AG04449 (cell line): ENCODE results near the gene BRSK2.
"Not testable (repeated sequence)": the region's sequence is repeated elsewhere in the genome, so short reads cannot be mapped to it uniquely, and the experiment has no call there.

ENCODE experiments used
- CTCF ChIA-PET: fragments of 350-600 bp; formaldehyde crosslinking; extraction: SDS; loops from one replicate; lab custom pipeline; 2021; ENCODE audit warnings: antibody characterized with exemption; lab: Yijun Ruan, JAX
- POLR2A ChIA-PET: fragments of 400-600, 350-600 bp; formaldehyde crosslinking; extraction: SDS; loops from one replicate; lab custom pipeline; 2020; ENCODE audit warnings: antibody characterized with exemption, inconsistent platforms; lab: Yijun Ruan, JAX
- DNase-seq: peaks from one replicate; pipeline ENCODE4 v3.0.0-alpha.2; 2010; ENCODE audit warnings: low read depth, low spot score
- H3K4me3 ChIP-seq: 2 replicates; pipeline ENCODE4 v1.5.1; 2011; ENCODE audit warnings: low read depth, mild to moderate bottlenecking, control low read depth, low read length
- TF ChIP-seq, protein P1 (sequence below): IDR thresholded peaks from one replicate; pipeline ENCODE4 v1.5.1; 2011; ENCODE audit warnings: mild to moderate bottlenecking, moderate library complexity, low read length, control low read depth, inconsistent platforms; ENCODE audit not compliant: insufficient read depth; ENCODE audit errors: missing control alignments

BRSK2 gene

DNA sequence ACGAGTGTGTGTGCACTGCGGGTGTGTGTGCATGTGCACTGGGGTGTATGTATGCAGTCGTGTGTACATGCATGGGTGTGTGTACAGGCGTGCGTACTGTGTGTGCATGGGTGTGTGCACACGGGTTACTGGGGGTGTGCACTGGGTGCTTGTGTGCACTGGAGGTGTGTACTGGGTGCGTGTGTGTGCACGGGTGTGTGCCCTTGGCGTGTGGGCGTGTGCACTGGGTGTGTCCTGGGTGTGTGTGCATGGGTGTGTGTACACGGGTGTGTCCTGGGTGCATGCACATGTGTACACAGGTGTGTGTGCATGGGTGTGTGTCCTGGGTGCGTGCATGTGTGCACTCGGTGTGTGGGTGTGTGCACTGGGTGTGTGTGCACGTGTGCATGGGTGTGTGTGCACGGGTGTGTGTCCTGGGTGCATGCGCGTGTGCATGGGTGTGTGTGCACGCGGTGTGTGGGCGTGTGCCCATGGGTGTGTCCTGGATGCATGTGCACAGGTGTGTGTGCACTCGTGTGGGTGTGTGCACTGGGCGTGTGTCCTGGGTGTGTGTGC, 39.1 kb downstream of the BRSK2 start:
- no peak for DNase-seq
- ChIA-PET CTCF (no interaction called here), POLR2A (no interaction called here)
- H3K4me3 ChIP-seq, result no peak overlapping the region
- TF ChIP-seq, protein P1, sequence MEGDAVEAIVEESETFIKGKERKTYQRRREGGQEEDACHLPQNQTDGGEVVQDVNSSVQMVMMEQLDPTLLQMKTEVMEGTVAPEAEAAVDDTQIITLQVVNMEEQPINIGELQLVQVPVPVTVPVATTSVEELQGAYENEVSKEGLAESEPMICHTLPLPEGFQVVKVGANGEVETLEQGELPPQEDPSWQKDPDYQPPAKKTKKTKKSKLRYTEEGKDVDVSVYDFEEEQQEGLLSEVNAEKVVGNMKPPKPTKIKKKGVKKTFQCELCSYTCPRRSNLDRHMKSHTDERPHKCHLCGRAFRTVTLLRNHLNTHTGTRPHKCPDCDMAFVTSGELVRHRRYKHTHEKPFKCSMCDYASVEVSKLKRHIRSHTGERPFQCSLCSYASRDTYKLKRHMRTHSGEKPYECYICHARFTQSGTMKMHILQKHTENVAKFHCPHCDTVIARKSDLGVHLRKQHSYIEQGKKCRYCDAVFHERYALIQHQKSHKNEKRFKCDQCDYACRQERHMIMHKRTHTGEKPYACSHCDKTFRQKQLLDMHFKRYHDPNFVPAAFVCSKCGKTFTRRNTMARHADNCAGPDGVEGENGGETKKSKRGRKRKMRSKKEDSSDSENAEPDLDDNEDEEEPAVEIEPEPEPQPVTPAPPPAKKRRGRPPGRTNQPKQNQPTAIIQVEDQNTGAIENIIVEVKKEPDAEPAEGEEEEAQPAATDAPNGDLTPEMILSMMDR, result no peak

GRCh38 chr11:1433568-1433967, 43.8 kb downstream of the BRSK2 start:
- DNase-seq, result no peak
- no peak overlapping the region for H3K4me3 ChIP-seq
- ChIA-PET CTCF (no interaction called here), POLR2A (no interaction called here)
- TF ChIP-seq, protein P1, result no peak

DNA sequence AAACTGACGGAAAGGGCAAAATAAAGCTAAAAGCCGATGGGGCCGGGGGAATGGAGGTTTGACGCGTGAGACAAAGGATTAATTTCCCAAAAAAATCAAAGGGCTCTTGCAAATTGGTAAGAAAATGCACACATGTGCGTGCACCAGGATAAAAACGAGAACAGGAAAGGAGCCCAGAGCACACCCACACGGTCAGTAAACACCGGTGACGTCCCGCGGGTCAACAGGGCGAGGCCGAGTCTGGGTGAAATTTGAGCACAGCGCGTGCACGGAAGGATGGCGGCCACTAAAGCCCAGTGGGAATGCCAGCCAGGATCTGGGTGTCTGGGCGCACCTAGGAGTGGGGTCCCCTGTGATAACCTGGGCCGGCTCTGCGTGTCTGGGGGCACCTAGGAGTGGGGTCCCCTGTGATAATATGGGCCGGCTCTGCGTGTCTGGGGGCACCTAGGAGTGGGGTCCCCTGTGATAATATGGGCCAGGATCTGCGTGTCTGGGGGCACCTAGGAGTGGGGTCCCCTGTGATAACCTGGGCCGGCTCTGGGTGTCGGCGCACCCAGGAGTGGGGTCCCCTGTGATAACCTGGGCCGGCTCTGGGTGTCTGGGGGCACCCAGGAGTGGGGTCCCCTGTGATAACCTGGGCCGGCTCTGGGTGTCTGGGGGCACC, 44.4 kb downstream of the BRSK2 start:
- no peak for DNase-seq
- H3K4me3 ChIP-seq, result no peak overlapping the region
- ChIA-PET POLR2A (no interaction called here), CTCF (no interaction called here)
- TF ChIP-seq, protein P1, result no peak

DNA sequence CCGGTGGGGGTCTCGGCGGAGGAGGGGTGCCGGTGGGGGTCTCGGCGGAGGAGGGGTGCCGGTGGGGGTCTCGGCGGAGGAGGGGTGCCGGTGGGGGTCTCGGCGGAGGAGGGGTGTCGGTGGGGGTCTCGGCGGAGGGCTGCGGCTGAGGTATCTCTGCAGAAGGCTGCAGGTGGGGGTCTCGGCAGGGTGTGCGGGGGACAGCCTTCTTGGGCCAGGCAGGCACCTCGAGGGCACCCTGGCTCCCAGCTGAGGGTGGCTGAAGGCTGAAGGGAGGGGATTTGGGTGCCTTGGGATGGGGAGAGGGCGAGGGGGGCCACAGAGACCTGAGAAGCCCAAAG, 45.7 kb downstream of the BRSK2 start:
- CTCF ChIA-PET, DNase-seq, H3K4me3 ChIP-seq, POLR2A ChIA-PET: not testable (repeated sequence)

GRCh38 chr11:1435820-1436467, 46.2 kb downstream of the BRSK2 start:
- DNase-seq, result no peak
- H3K4me3 ChIP-seq, result no peak overlapping the region
- ChIA-PET POLR2A (no interaction called here), CTCF (no interaction called here)
- TF ChIP-seq, protein P1, result no peak

DNA sequence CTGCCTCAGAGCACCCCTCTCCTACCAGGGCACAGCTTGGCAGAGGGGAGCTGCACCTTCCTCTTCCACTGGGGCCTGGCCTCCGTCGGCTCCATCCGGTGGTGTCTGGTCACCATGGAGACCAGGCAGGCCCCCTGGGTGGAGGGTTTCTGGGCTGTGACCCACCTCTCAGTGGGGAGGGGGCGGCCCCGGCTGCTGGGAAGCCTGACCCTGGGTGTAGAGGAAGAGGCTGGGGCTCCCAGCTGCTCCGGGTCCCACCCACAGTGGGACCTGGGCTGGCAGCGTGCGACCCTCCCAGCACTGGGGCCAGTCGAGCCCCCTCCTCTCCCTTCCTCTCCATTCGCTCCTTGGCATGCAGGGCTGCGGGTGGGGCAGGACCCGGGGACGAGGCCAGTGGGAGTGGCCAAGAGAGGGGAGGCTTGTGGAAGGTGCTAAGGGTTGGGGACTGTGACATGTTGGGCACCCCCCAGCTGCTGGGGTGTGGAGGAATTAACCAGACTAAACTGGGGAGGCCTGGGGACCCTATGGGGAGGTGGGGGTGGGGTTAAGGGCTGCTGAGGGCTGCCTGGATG, 46.8 kb downstream of the BRSK2 start:
- POLR2A ChIA-PET, result no interaction called here
- TF ChIP-seq, protein P1, result no peak
- DNase-seq, result no peak
- no peak overlapping the region for H3K4me3 ChIP-seq
- CTCF ChIA-PET, result no interaction called here
